Stimulated activated memory B cell treated with anti-CD40 and anti-IgM and Interleukin-4, amounts not matched to agents 10 μg/mL and 1 μg/mL and 100 μg/mL, for 72 hours (primary cell): ENCODE results near the gene ZNF892.
"Not testable (repeated sequence)": the region's sequence is repeated elsewhere in the genome, so short reads cannot be mapped to it uniquely, and the experiment has no call there.

Experiments used
- ATAC-seq: fragments of 150-1000 bp; cut with Tn5 transposase; 2 replicates; pipeline ENCODE4 v1.10.0; 2021
- H3K27ac Mint-ChIP-seq: one replicate; pipeline ENCODE4 v1.8.0; 2022; ENCODE audit warnings: mild to moderate bottlenecking, mixed read lengths
- H3K27me3 Mint-ChIP-seq: one replicate; pipeline ENCODE4 v1.8.0; 2022; ENCODE audit warnings: mixed read lengths
- H3K36me3 Mint-ChIP-seq: one replicate; pipeline ENCODE4 v1.8.0; 2022; ENCODE audit warnings: mixed read lengths
- H3K4me1 Mint-ChIP-seq: one replicate; pipeline ENCODE4 v1.8.0; 2022; ENCODE audit warnings: mixed read lengths
- H3K4me3 Mint-ChIP-seq: one replicate; pipeline ENCODE4 v1.8.0; 2022; ENCODE audit warnings: mild to moderate bottlenecking, moderate library complexity, mixed read lengths
- H3K9me3 Mint-ChIP-seq: one replicate; pipeline ENCODE4 v1.8.0; 2022; ENCODE audit warnings: mixed read lengths

Gene ZNF892

DNA sequence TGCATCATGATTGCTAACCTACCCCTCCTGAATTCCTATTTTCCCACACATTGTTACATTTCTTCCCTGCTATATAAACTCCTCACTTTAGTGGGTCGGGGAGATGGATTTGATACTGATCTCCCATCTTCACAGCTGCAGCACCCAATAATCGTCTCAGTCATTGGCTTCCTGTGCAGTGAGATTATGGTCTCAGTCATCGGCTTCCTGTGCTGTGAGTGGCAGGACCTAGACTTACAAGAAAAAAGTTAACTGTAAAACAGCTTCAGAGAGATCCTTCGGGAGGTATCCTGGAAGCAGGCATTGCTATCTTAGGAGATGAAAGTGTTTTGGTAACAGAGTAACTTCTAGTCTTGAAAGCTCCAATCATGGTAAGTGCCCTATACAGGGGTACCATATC, 3.4 kb upstream of the ZNF892 start:
- Mint-ChIP-seq H3K4me3 (no peak overlapping the region), H3K27ac (no peak overlapping the region), H3K9me3 (peaks cover 6% of the 10 kb centered on the region), H3K27me3 (no peaks in the 10 kb centered on the region), H3K36me3 (peaks cover 14% of the 10 kb centered on the region), H3K4me1 (peaks cover 23% of the 10 kb centered on the region)
- ATAC-seq, result no peak

DNA sequence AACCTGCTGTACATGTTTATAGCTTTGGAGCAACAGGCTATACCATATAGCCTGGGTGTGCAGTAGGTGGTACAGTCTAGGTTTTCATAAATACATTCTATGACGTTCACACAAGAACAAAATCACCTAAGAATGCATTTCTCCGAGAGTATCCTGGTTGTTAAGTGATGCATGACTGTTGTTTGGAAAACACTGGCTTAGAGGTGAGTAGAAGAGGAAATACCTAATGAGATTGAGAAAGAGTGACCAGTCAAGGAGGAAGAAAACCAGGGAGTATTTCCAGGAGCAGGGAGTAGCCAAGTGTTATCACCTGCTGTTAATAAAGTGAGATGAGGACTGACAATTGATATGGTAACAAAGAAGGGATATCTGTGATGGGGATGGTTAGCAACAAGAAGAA, 2.9 kb upstream of the ZNF892 start:
- Mint-ChIP-seq H3K9me3 (peaks cover 11% of the 10 kb centered on the region), H3K27ac (no peak overlapping the region), H3K4me3 (no peak overlapping the region), H3K4me1 (peaks cover 27% of the 10 kb centered on the region), H3K36me3 (peaks cover 19% of the 10 kb centered on the region), H3K27me3 (no peaks in the 10 kb centered on the region)
- no peak for ATAC-seq

DNA sequence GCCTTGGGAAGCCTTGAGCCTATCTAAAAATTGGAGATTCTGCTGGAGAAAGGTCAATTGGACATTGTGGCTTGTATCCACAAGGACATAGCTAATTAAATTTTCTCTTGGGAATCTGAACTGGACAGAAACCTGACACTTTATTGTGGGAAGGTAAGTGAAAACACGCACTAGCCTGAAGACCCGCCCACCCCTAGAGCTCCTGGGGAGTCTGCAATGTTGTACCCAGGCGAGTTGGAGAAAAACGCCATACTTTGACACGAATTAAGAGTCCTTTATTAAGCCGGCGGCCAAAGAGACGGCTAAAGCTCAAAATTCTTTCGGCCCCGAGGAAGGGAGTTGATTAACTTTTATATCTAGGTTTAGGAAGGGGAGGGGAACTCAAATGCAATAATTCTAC, 1.2 kb upstream of the ZNF892 start:
- peaks cover 18% of the 10 kb centered on the region for H3K9me3 Mint-ChIP-seq
- peaks cover 29% of the 10 kb centered on the region for H3K4me1 Mint-ChIP-seq
- peaks cover 35% of the 10 kb centered on the region for H3K36me3 Mint-ChIP-seq
- peak overlapping the region; percentile 98 for H3K4me3 Mint-ChIP-seq
- H3K27ac Mint-ChIP-seq, result peak overlapping the region; percentile 92
- ATAC-seq, result no peak
- H3K27me3 Mint-ChIP-seq, result no peaks in the 10 kb centered on the region

DNA sequence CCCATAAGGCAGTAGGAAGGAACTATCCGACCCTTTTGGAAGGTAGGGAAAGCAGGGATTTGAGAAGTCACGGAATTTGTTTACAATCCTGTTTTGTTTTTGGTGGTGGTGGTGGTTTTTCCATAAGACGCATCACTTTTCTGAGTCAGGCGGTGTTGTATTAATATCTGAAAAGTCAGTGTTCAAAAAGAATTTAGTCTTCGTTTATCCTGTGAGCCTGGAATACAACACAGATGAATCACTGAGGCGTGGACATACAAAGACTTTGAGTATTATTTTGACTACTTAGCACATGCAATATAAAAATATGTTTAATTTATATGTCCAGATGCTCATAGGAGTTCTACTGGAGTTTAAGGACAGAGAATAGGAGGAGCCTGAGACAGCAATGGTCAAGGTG, 785 bp downstream of the ZNF892 start:
- Mint-ChIP-seq H3K4me1 (peaks cover 29% of the 10 kb centered on the region), H3K36me3 (peaks cover 55% of the 10 kb centered on the region), H3K4me3 (peak overlapping the region; percentile 98), H3K27ac (peak overlapping the region; percentile 92), H3K9me3 (peaks cover 21% of the 10 kb centered on the region), H3K27me3 (no peaks in the 10 kb centered on the region)
- no peak for ATAC-seq

GRCh38 chr2:95215018-95215612, 7.8 kb downstream of the ZNF892 start:
- Mint-ChIP-seq H3K27ac (no peak overlapping the region), H3K27me3 (no peaks in the 10 kb centered on the region), H3K4me1 (no peaks in the 10 kb centered on the region), H3K4me3 (no peak overlapping the region), H3K9me3 (peaks cover 42% of the 10 kb centered on the region), H3K36me3 (peaks cover 99% of the 10 kb centered on the region)
- no peak for ATAC-seq

GRCh38 chr2:95220449-95220848, 13.1 kb downstream of the ZNF892 start:
- Mint-ChIP-seq H3K27ac (no peak overlapping the region), H3K4me3 (no peak overlapping the region), H3K36me3 (peaks cover 86% of the 10 kb centered on the region), H3K4me1 (no peaks in the 10 kb centered on the region), H3K9me3 (peaks cover 38% of the 10 kb centered on the region), H3K27me3 (no peaks in the 10 kb centered on the region)
- ATAC-seq, result no peak

DNA sequence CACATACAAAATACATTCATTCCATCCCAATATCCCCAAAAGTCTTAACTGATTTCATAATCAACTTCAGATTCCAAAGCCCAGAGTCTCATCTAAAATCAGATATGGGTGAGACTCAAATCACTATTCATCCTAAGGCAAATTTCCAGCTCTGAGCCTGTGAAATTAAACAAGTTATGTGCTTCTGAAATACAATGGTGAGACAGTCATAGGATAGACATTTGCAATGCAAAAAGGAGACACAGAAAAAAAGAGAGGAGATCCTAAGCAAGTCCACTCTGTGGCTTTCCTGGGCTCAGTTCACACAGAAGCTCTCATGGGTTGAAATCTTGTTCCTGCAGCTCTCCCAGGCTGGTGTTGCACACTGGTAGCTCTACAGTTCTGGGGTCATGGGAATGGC, 18.3 kb downstream of the ZNF892 start:
- Mint-ChIP-seq H3K27ac (no peak overlapping the region), H3K9me3 (peaks cover 27% of the 10 kb centered on the region), H3K4me1 (no peaks in the 10 kb centered on the region), H3K27me3 (no peaks in the 10 kb centered on the region), H3K36me3 (peaks cover 48% of the 10 kb centered on the region), H3K4me3 (no peak overlapping the region)
- ATAC-seq, result no peak

- H3K36me3 Mint-ChIP-seq, result peaks cover 20% of the 10 kb centered on the region
- ATAC-seq, result no peak
- peaks cover 16% of the 10 kb centered on the region for H3K9me3 Mint-ChIP-seq
These were observed 24.4 kb downstream of the ZNF892 start for GRCh38 chr2:95231723-95232122.

DNA sequence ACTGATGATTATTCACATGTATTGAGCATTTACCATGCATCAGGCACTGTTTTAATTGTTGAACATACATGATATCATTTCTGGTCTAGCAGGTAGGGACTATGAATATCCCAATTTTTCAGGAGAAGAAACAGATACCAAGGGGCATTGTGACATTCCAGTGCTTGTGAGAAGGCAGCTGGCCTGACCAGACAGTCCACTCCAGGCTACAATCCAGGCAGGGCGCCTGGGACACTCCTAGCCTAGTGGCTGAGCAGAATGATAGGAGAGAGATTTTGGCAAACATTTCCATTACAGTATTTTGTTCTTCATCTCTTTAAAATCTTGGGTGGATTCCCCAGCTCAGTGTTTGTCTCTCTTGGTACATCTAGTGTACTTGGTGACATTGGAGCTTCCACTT, 24.9 kb downstream of the ZNF892 start:
- Mint-ChIP-seq H3K27ac (no peak overlapping the region), H3K36me3 (peaks cover 20% of the 10 kb centered on the region), H3K9me3 (peaks cover 14% of the 10 kb centered on the region), H3K4me1 (no peaks in the 10 kb centered on the region), H3K27me3 (no peaks in the 10 kb centered on the region), H3K4me3 (no peak overlapping the region)
- no peak for ATAC-seq

More at GRCh38 chr2:95231723-95232122, 24.4 kb downstream of the ZNF892 start:
- no peak overlapping the region for H3K27ac Mint-ChIP-seq
- H3K27me3 Mint-ChIP-seq, result no peaks in the 10 kb centered on the region
- H3K4me1 Mint-ChIP-seq, result no peaks in the 10 kb centered on the region
- no peak overlapping the region for H3K4me3 Mint-ChIP-seq

- Mint-ChIP-seq H3K27me3 (no peaks in the 10 kb centered on the region), H3K4me1 (no peaks in the 10 kb centered on the region), H3K27ac (no peak overlapping the region), H3K9me3 (peaks cover 16% of the 10 kb centered on the region), H3K36me3 (peaks cover 11% of the 10 kb centered on the region), H3K4me3 (no peak overlapping the region)
- no peak for ATAC-seq
These were observed 27.0 kb downstream of the ZNF892 start for GRCh38 chr2:95234286-95234785.

GRCh38 chr2:95234816-95235215, 27.5 kb downstream of the ZNF892 start:
- H3K36me3 Mint-ChIP-seq, result peaks cover 8% of the 10 kb centered on the region
- peaks cover 16% of the 10 kb centered on the region for H3K9me3 Mint-ChIP-seq
- no peak overlapping the region for H3K27ac Mint-ChIP-seq

DNA sequence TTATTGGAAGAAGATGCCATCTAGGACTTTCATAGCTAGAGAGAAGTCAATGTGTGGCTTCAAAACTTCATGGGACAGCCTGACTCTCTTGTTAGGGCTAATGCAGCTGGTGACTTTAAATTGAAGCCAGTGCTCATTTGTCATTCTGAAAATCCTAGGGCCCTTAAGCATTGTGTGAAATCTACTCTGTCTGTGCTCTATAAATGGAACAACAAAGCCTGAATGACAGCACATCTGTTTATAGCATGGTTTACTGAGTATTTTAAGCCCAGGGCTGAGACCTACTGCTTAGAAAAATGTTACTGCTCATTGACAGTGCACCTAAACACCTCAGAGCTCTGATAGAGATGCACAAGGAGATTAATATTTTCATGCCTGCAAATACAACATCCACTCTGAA, 30.8 kb downstream of the ZNF892 start:
- Mint-ChIP-seq H3K36me3 (peaks cover 10% of the 10 kb centered on the region), H3K27ac (no peak overlapping the region), H3K9me3 (peaks cover 27% of the 10 kb centered on the region), H3K27me3 (no peaks in the 10 kb centered on the region), H3K4me1 (no peaks in the 10 kb centered on the region), H3K4me3 (no peak overlapping the region)
- no peak for ATAC-seq

More at GRCh38 chr2:95234816-95235215, 27.5 kb downstream of the ZNF892 start:
- H3K27me3 Mint-ChIP-seq, result no peaks in the 10 kb centered on the region
- H3K4me3 Mint-ChIP-seq, result no peak overlapping the region
- no peak for ATAC-seq
- H3K4me1 Mint-ChIP-seq, result no peaks in the 10 kb centered on the region

DNA sequence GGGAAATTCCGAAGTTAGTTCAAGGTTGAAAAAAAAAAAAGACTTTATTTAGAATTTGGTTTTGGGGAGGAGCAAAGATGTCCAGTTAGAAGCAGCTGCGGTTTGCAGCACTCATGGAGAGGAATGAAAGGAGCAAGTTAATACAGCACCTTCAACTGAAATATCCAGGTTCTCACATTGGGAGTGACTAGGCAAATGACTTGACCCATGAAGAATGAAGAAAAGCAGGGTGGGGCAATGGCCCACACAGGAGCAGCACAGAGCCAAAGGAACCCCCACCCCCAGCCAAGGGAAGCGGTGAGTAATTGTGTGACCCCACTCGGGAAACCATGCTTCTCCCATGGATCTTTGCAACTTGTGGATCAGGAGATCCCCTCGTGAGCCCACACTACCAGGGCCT, 32.8 kb downstream of the ZNF892 start:
- H3K4me3 Mint-ChIP-seq, result no peak overlapping the region
- no peak for ATAC-seq
- no peak overlapping the region for H3K27ac Mint-ChIP-seq
- H3K36me3 Mint-ChIP-seq, result peaks cover 10% of the 10 kb centered on the region
- H3K27me3 Mint-ChIP-seq, result no peaks in the 10 kb centered on the region
- H3K4me1 Mint-ChIP-seq, result no peaks in the 10 kb centered on the region
- H3K9me3 Mint-ChIP-seq, result peaks cover 34% of the 10 kb centered on the region

DNA sequence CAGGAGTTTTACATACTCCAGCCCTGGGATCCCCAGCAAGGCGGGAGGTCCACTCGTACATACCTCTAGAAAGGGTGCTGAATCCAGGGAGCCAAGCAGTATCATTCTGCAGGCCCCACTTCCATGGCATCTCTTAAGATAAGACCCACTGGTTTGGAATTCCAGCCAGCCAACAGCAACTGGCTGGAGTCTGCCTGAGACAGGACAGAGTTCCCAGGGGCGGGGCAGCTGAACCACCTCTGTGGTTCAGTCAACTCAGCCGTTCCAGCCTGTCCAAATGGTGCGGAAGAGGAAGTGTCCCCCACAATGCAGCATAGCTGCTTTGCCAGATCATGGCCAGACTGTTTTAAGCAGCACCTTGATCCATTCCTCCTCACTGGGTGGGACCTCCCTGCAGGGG, 33.2 kb downstream of the ZNF892 start:
- H3K27me3 Mint-ChIP-seq, result no peaks in the 10 kb centered on the region
- H3K36me3 Mint-ChIP-seq, result peaks cover 10% of the 10 kb centered on the region
- no peaks in the 10 kb centered on the region for H3K4me1 Mint-ChIP-seq
- no peak overlapping the region for H3K4me3 Mint-ChIP-seq
- H3K27ac Mint-ChIP-seq, result no peak overlapping the region
- H3K9me3 Mint-ChIP-seq, result peaks cover 34% of the 10 kb centered on the region
- no peak for ATAC-seq

- H3K9me3 Mint-ChIP-seq, result peaks cover 40% of the 10 kb centered on the region
- H3K27ac Mint-ChIP-seq, result not testable (repeated sequence)
These were observed 34.8 kb downstream of the ZNF892 start for GRCh38 chr2:95242084-95242483.

More at GRCh38 chr2:95242084-95242483, 34.8 kb downstream of the ZNF892 start:
- not testable (repeated sequence) for ATAC-seq, H3K4me3 Mint-ChIP-seq, H3K27me3 Mint-ChIP-seq, H3K36me3 Mint-ChIP-seq, H3K4me1 Mint-ChIP-seq
